GM12878 (cell line): Measurements from ENCODE around the gene TACC2.

ENCODE experiments used
- CHD1 ChIP-seq: IDR thresholded peaks from 2 replicates; pipeline ENCODE4 v1.6.1; 2012; ENCODE audit warnings: low read depth, low read length, improper control_type of control experiment
- HDAC2 ChIP-seq: fragments of 200-600 bp; sonication (generic); IDR thresholded peaks from 2 replicates; pipeline ENCODE4 v1.6.1; 2017
- MTA2 ChIP-seq: fragments of 450-650 bp; IDR thresholded peaks from 2 replicates; pipeline ENCODE4 v1.6.1; 2016; ENCODE audit warnings: low read depth, mild to moderate bottlenecking, moderate library complexity
- NFYB ChIP-seq: IDR thresholded peaks from 2 replicates; pipeline ENCODE4 v1.6.1; 2011; ENCODE audit warnings: low read depth, mild to moderate bottlenecking, low read length, improper control_type of control experiment, moderate library complexity; ENCODE audit not compliant: insufficient read depth
- POLR2A ChIP-seq: IDR thresholded peaks from 2 replicates; pipeline ENCODE4 v1.6.1; 2011; ENCODE audit warnings: low read depth, mild to moderate bottlenecking, low read length
- POLR2AphosphoS5 ChIP-seq: IDR thresholded peaks from 2 replicates; pipeline ENCODE4 v1.6.1; 2011; ENCODE audit warnings: mild to moderate bottlenecking, low read length, inconsistent platforms
- RFX5 ChIP-seq: IDR thresholded peaks from 2 replicates; pipeline ENCODE4 v1.6.1; 2011; ENCODE audit warnings: low read depth, low read length, improper control_type of control experiment
- TF ChIP-seq, protein P1 (sequence below): IDR thresholded peaks from 2 replicates; pipeline ENCODE4 v1.6.1; 2012; ENCODE audit warnings: low read length, inconsistent platforms
- TF ChIP-seq, protein P2 (sequence below): IDR thresholded peaks from 2 replicates; pipeline ENCODE4 v1.6.1; 2011; ENCODE audit warnings: low read depth, mild to moderate bottlenecking, low read length, moderate library complexity, borderline replicate concordance; ENCODE audit errors: extremely low read depth
- TF ChIP-seq, protein P3 (sequence below), 3 experiments: IDR thresholded peaks in 2 of 3; conservative IDR thresholded peaks in 1 of 3; 2 replicates each; pipeline ENCODE4 v1.5.1; 2011; ENCODE audit warnings: low read depth in 3 of 3, low read length in 3 of 3, mild to moderate bottlenecking in 3 of 3, control low read depth in 2 of 3, moderate library complexity in 2 of 3, inconsistent platforms in 1 of 3, mixed read lengths in 1 of 3; ENCODE audit not compliant: control insufficient read depth in 2 of 3, insufficient read depth in 1 of 3; ENCODE audit errors: extremely low read depth in 1 of 3
- TF ChIP-seq, protein P4 (sequence below): IDR thresholded peaks from 2 replicates; pipeline ENCODE4 v1.6.1; 2011; ENCODE audit warnings: low read depth, low read length, improper control_type of control experiment, borderline replicate concordance
- TF ChIP-seq, protein P5 (sequence below): fragments of 450-650 bp; conservative IDR thresholded peaks from 2 replicates; pipeline ENCODE4 v1.6.1; 2017; ENCODE audit warnings: mild to moderate bottlenecking, moderate library complexity
- TF ChIP-seq, protein P6 (sequence below): IDR thresholded peaks from 2 replicates; pipeline ENCODE4 v1.6.1; 2011; ENCODE audit warnings: borderline replicate concordance, low read depth, mild to moderate bottlenecking, moderate library complexity, low read length; ENCODE audit not compliant: insufficient read depth, poor library complexity, severe bottlenecking
- TF ChIP-seq, protein P7 (sequence below): IDR thresholded peaks from 2 replicates; pipeline ENCODE4 v1.6.1; 2012; ENCODE audit warnings: low read depth, low read length, improper control_type of control experiment

DNA sequence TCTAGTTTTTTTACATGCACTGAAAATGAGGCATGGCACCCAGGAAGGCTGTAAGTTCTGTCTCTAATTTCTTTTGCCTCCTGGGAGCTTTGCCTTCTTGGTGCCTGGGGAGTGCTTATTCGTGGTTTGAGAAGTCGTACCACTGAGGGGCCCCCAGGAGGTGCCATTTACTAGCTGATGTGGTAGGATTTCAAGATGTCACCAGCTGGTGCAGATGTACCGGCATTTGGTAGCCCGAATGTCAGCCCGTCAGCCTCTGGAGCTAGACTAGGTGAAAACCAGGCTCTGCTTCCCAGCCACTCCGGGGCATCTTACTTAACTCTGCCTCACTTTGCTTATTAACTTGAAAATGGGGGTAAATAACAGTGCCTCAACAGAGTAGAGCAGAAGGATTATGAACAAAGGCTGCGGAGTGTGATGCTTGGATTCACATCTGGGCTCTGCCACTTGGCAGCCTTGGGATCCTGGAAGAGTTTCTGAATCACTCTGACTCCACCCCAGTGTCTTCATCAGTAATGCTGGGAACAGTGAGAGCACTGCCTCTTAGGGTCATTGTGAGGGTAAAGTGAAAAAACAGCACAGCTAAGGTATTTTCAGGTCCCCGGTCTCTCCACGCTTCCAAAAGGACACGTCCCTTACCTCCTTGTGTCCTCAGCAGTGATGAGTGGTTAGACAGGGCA, 250.8 kb downstream of the TACC2 start:
- TF ChIP-seq MTA2 = no peak
- TF ChIP-seq, protein P1, sequence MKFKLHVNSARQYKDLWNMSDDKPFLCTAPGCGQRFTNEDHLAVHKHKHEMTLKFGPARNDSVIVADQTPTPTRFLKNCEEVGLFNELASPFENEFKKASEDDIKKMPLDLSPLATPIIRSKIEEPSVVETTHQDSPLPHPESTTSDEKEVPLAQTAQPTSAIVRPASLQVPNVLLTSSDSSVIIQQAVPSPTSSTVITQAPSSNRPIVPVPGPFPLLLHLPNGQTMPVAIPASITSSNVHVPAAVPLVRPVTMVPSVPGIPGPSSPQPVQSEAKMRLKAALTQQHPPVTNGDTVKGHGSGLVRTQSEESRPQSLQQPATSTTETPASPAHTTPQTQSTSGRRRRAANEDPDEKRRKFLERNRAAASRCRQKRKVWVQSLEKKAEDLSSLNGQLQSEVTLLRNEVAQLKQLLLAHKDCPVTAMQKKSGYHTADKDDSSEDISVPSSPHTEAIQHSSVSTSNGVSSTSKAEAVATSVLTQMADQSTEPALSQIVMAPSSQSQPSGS = no peak
- no peak for TF ChIP-seq POLR2AphosphoS5
- no peak for TF ChIP-seq POLR2A
- TF ChIP-seq, protein P2, sequence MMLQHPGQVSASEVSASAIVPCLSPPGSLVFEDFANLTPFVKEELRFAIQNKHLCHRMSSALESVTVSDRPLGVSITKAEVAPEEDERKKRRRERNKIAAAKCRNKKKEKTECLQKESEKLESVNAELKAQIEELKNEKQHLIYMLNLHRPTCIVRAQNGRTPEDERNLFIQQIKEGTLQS = no peak
- TF ChIP-seq RFX5 = no peak
- TF ChIP-seq CHD1 = no peak
- TF ChIP-seq NFYB = no peak
- TF ChIP-seq, protein P3, sequence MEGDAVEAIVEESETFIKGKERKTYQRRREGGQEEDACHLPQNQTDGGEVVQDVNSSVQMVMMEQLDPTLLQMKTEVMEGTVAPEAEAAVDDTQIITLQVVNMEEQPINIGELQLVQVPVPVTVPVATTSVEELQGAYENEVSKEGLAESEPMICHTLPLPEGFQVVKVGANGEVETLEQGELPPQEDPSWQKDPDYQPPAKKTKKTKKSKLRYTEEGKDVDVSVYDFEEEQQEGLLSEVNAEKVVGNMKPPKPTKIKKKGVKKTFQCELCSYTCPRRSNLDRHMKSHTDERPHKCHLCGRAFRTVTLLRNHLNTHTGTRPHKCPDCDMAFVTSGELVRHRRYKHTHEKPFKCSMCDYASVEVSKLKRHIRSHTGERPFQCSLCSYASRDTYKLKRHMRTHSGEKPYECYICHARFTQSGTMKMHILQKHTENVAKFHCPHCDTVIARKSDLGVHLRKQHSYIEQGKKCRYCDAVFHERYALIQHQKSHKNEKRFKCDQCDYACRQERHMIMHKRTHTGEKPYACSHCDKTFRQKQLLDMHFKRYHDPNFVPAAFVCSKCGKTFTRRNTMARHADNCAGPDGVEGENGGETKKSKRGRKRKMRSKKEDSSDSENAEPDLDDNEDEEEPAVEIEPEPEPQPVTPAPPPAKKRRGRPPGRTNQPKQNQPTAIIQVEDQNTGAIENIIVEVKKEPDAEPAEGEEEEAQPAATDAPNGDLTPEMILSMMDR (IDR thresholded peaks at IDR 0.05 in 2 of 3, conservative IDR thresholded peaks at IDR 0.05 in 1 of 3; ENCODE audit: control insufficient read depth in 2 of 3, extremely low read depth in 1 of 3, insufficient read depth in 1 of 3, low read depth in 3 of 3, low read length in 3 of 3) = no peak
- no peak for TF ChIP-seq HDAC2
- TF ChIP-seq, protein P4, sequence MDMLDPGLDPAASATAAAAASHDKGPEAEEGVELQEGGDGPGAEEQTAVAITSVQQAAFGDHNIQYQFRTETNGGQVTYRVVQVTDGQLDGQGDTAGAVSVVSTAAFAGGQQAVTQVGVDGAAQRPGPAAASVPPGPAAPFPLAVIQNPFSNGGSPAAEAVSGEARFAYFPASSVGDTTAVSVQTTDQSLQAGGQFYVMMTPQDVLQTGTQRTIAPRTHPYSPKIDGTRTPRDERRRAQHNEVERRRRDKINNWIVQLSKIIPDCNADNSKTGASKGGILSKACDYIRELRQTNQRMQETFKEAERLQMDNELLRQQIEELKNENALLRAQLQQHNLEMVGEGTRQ = no peak
- TF ChIP-seq, protein P5, sequence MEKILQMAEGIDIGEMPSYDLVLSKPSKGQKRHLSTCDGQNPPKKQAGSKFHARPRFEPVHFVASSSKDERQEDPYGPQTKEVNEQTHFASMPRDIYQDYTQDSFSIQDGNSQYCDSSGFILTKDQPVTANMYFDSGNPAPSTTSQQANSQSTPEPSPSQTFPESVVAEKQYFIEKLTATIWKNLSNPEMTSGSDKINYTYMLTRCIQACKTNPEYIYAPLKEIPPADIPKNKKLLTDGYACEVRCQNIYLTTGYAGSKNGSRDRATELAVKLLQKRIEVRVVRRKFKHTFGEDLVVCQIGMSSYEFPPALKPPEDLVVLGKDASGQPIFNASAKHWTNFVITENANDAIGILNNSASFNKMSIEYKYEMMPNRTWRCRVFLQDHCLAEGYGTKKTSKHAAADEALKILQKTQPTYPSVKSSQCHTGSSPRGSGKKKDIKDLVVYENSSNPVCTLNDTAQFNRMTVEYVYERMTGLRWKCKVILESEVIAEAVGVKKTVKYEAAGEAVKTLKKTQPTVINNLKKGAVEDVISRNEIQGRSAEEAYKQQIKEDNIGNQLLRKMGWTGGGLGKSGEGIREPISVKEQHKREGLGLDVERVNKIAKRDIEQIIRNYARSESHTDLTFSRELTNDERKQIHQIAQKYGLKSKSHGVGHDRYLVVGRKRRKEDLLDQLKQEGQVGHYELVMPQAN = no peak
- TF ChIP-seq, protein P6, sequence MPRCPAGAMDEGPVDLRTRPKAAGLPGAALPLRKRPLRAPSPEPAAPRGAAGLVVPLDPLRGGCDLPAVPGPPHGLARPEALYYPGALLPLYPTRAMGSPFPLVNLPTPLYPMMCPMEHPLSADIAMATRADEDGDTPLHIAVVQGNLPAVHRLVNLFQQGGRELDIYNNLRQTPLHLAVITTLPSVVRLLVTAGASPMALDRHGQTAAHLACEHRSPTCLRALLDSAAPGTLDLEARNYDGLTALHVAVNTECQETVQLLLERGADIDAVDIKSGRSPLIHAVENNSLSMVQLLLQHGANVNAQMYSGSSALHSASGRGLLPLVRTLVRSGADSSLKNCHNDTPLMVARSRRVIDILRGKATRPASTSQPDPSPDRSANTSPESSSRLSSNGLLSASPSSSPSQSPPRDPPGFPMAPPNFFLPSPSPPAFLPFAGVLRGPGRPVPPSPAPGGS = no peak
- TF ChIP-seq, protein P7, sequence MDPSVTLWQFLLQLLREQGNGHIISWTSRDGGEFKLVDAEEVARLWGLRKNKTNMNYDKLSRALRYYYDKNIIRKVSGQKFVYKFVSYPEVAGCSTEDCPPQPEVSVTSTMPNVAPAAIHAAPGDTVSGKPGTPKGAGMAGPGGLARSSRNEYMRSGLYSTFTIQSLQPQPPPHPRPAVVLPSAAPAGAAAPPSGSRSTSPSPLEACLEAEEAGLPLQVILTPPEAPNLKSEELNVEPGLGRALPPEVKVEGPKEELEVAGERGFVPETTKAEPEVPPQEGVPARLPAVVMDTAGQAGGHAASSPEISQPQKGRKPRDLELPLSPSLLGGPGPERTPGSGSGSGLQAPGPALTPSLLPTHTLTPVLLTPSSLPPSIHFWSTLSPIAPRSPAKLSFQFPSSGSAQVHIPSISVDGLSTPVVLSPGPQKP = no peak
